Bronchial epithelial cell (primary cell): ENCODE data around the gene CAMTA1. TPM values are rescaled to one million over a fixed set of nuclear protein-coding genes. Genes with fewer than 3 reads are reported as not detected.
A peak's percentile ranks its signal among the peaks of the same experiment; 100 is the strongest.

Experiments used
- DNase-seq: peaks from one replicate; pipeline ENCODE4 v3.0.0-alpha.2; 2010; ENCODE audit warnings: low read depth
- FAIRE-seq: peaks from 2 replicates; lab custom pipeline; 2011; peaks lifted over from hg19 to GRCh38; lab: Jason Lieb, UNC
- H3K27me3 ChIP-seq: 2 replicates; pipeline ENCODE4 v1.5.1; 2011; ENCODE audit warnings: low read length; ENCODE audit not compliant: control insufficient read depth, insufficient read depth
- H3K36me3 ChIP-seq: 2 replicates; pipeline ENCODE4 v1.5.1; 2011; ENCODE audit warnings: low read length; ENCODE audit not compliant: control insufficient read depth, insufficient read depth
- H3K4me3 ChIP-seq: 2 replicates; pipeline ENCODE4 v1.5.1; 2011; ENCODE audit warnings: mild to moderate bottlenecking, low read depth, low read length, control low read depth
- CTCF ChIP-seq: IDR thresholded peaks from 2 replicates; pipeline ENCODE4 v1.5.1; 2011; ENCODE audit warnings: mild to moderate bottlenecking, moderate library complexity, low read length, control low read depth, inconsistent platforms; ENCODE audit not compliant: insufficient read depth, severe bottlenecking
- total RNA-seq: library from RNA; depleted of rRNA; stranded (reverse); fragments of >200 nt; gene quantifications from 2 replicates; pipeline ENCODE4 v1.2.1, GENCODE V29; 2014

Gene CAMTA1
- total RNA-seq, 1 donor from 2014 or later = 68.2 TPM

- Histone ChIP-seq H3K36me3 (no peaks in the 10 kb centered on the region), H3K4me3 (no peak overlapping the region), H3K27me3 (no peaks in the 10 kb centered on the region)
- TF ChIP-seq CTCF = no peak
- DNase-seq (peak; percentile 91), FAIRE-seq (peak; percentile 23)
Observed at GRCh38 chr1:7110321-7110720, 325.1 kb downstream of the CAMTA1 start.

- no peak for FAIRE-seq
- TF ChIP-seq CTCF = no peak
- H3K27me3 ChIP-seq = no peaks in the 10 kb centered on the region
Observed at GRCh38 chr1:7111853-7112252, 326.6 kb downstream of the CAMTA1 start.

GRCh38 chr1:7113136-7113535 lies 327.9 kb downstream of the CAMTA1 start:
- FAIRE-seq (no peak), DNase-seq (no peak)
- TF ChIP-seq CTCF = no peak
- no peaks in the 10 kb centered on the region for H3K27me3 ChIP-seq
- no peak overlapping the region for H3K4me3 ChIP-seq
- no peaks in the 10 kb centered on the region for H3K36me3 ChIP-seq

More at GRCh38 chr1:7111853-7112252, 326.6 kb downstream of the CAMTA1 start:
- Histone ChIP-seq H3K36me3 (no peaks in the 10 kb centered on the region), H3K4me3 (no peak overlapping the region)
- DNase-seq = no peak

- DNase-seq (no peak), FAIRE-seq (no peak)
- TF ChIP-seq CTCF = no peak
- no peaks in the 10 kb centered on the region for H3K27me3 ChIP-seq
- no peak overlapping the region for H3K4me3 ChIP-seq
- no peaks in the 10 kb centered on the region for H3K36me3 ChIP-seq
Observed at GRCh38 chr1:7113822-7114221, 328.6 kb downstream of the CAMTA1 start.

GRCh38 chr1:7116001-7116400 lies 330.7 kb downstream of the CAMTA1 start:
- Histone ChIP-seq H3K4me3 (no peak overlapping the region), H3K36me3 (no peaks in the 10 kb centered on the region), H3K27me3 (no peaks in the 10 kb centered on the region)
- FAIRE-seq (no peak), DNase-seq (peak; percentile 26)
- TF ChIP-seq CTCF = no peak
